ENCODE data around the gene ARHGEF7. TPM values are rescaled to one million over a fixed set of nuclear protein-coding genes. Genes with fewer than 3 reads are reported as not detected.
A peak's percentile ranks its signal among the peaks of the same experiment; 100 is the strongest.
"Not testable (repeated sequence)": the region's sequence is repeated elsewhere in the genome, so short reads cannot be mapped to it uniquely, and the experiment has no call there.

ARHGEF7 gene
- total RNA-seq, 1 donor from 2014 or later: 73.7 TPM

DNA sequence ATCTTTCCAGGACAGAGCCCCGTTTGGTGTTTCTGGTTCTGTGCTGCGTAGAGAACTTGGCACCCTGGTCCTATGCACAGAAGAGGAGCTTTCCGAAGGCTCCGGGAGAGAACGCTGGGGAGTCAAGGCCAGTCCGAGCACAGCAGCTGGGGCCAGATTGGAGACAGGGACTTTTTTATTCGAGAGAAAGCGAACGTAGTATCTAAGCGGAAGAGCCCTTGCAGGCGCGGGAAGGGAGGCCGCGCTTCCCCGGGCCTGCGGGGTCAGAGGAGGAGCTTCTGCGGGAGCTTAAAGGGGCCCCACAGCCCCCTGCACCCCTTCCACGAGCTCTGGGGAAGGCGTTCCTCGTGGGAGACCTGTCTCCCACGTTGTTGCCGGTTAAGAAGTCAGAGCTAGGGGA lies 48.6 kb upstream of the ARHGEF7 start:
- Mint-ChIP-seq H3K27ac (ENCODE audit: unreplicated experiment) (no peak overlapping the region), H3K36me3 (ENCODE audit: low read depth, unreplicated experiment) (no peaks in the 10 kb centered on the region), H3K9me3 (ENCODE audit: unreplicated experiment) (peaks cover 13% of the 10 kb centered on the region), H3K27me3 (ENCODE audit: low read depth, unreplicated experiment) (peaks cover 26% of the 10 kb centered on the region), H3K4me3 (ENCODE audit: unreplicated experiment) (peak overlapping the region; percentile 45), H3K4me1 (ENCODE audit: low read depth, unreplicated experiment) (peaks cover 3% of the 10 kb centered on the region)
- peaks cover 4% of the 10 kb centered on the region for H3K4me1 ChIP-seq (ENCODE audit: insufficient read depth, low read length)
- H3K4me2 ChIP-seq (ENCODE audit: low read length): peak overlapping the region; percentile 95
- no peak overlapping the region for H3K9ac ChIP-seq (ENCODE audit: low read length)
- no peak for TF ChIP-seq EZH2 (IDR thresholded peaks at IDR 0.05; ENCODE audit: insufficient read depth, low read length)
- TF ChIP-seq, protein P1, sequence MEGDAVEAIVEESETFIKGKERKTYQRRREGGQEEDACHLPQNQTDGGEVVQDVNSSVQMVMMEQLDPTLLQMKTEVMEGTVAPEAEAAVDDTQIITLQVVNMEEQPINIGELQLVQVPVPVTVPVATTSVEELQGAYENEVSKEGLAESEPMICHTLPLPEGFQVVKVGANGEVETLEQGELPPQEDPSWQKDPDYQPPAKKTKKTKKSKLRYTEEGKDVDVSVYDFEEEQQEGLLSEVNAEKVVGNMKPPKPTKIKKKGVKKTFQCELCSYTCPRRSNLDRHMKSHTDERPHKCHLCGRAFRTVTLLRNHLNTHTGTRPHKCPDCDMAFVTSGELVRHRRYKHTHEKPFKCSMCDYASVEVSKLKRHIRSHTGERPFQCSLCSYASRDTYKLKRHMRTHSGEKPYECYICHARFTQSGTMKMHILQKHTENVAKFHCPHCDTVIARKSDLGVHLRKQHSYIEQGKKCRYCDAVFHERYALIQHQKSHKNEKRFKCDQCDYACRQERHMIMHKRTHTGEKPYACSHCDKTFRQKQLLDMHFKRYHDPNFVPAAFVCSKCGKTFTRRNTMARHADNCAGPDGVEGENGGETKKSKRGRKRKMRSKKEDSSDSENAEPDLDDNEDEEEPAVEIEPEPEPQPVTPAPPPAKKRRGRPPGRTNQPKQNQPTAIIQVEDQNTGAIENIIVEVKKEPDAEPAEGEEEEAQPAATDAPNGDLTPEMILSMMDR (IDR thresholded peaks at IDR 0.05; ENCODE audit: insufficient read depth, low read depth, low read length): no peak
- no peaks in the 10 kb centered on the region for H4K20me1 ChIP-seq (ENCODE audit: insufficient read depth, low read length)
- H3K79me2 ChIP-seq (ENCODE audit: insufficient read depth, low read length): no peaks in the 10 kb centered on the region
- H2AFZ ChIP-seq (ENCODE audit: low read depth, low read length): peak overlapping the region; percentile 41
- peaks cover 11% of the 10 kb centered on the region for H3K27me3 ChIP-seq (ENCODE audit: insufficient read depth, low read length)
- no peak overlapping the region for H3K4me3 ChIP-seq (ENCODE audit: insufficient read depth, low read depth, low read length)
- no peak for FAIRE-seq
- no peak for DNase-seq (ENCODE audit: low read depth)
- H3K36me3 ChIP-seq (ENCODE audit: insufficient read depth, low read length): no peaks in the 10 kb centered on the region
- H3K27ac ChIP-seq (ENCODE audit: low read depth, low read length): no peak overlapping the region
- H3K9me3 ChIP-seq (ENCODE audit: insufficient read depth, low read depth, low read length): no peaks in the 10 kb centered on the region

DNA sequence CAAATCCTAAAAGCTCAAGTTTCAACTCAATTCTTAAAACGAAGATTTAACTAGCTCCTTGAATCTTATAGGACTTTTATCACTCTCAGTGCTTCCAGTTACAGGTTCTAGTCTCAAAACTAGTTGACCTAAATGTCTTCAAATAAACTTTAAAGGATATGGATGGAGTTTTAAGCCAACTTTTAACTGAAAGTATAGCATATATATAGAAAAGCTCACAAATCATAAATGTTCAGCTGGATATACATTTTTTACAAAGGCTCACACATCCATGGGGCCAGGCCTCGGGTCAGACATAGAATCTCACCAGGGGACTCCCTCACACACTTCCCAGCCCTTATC lies 47.1 kb upstream of the ARHGEF7 start:
- Histone ChIP-seq H3K27me3 (ENCODE audit: insufficient read depth, low read length) (peaks cover 11% of the 10 kb centered on the region), H3K9ac (ENCODE audit: low read length) (no peak overlapping the region), H3K27ac (ENCODE audit: low read depth, low read length) (no peak overlapping the region), H3K9me3 (ENCODE audit: insufficient read depth, low read depth, low read length) (no peaks in the 10 kb centered on the region), H3K79me2 (ENCODE audit: insufficient read depth, low read length) (no peaks in the 10 kb centered on the region), H3K4me3 (ENCODE audit: insufficient read depth, low read depth, low read length) (peak overlapping the region; percentile 55), H2AFZ (ENCODE audit: low read depth, low read length) (no peak overlapping the region), H4K20me1 (ENCODE audit: insufficient read depth, low read length) (no peaks in the 10 kb centered on the region), H3K4me2 (ENCODE audit: low read length) (peak overlapping the region; percentile 95), H3K36me3 (ENCODE audit: insufficient read depth, low read length) (no peaks in the 10 kb centered on the region), H3K4me1 (ENCODE audit: insufficient read depth, low read length) (peaks cover 4% of the 10 kb centered on the region)
- Mint-ChIP-seq H3K27ac (ENCODE audit: unreplicated experiment) (no peak overlapping the region), H3K4me1 (ENCODE audit: low read depth, unreplicated experiment) (peaks cover 3% of the 10 kb centered on the region), H3K27me3 (ENCODE audit: low read depth, unreplicated experiment) (peaks cover 26% of the 10 kb centered on the region), H3K36me3 (ENCODE audit: low read depth, unreplicated experiment) (peaks cover 3% of the 10 kb centered on the region), H3K9me3 (ENCODE audit: unreplicated experiment) (peaks cover 14% of the 10 kb centered on the region), H3K4me3 (ENCODE audit: unreplicated experiment) (peak overlapping the region; percentile 87)
- TF ChIP-seq, protein P1 (IDR thresholded peaks at IDR 0.05; ENCODE audit: insufficient read depth, low read depth, low read length): no peak
- TF ChIP-seq EZH2 (IDR thresholded peaks at IDR 0.05; ENCODE audit: insufficient read depth, low read length): no peak
- no peak for DNase-seq (ENCODE audit: low read depth)
- FAIRE-seq: no peak

DNA sequence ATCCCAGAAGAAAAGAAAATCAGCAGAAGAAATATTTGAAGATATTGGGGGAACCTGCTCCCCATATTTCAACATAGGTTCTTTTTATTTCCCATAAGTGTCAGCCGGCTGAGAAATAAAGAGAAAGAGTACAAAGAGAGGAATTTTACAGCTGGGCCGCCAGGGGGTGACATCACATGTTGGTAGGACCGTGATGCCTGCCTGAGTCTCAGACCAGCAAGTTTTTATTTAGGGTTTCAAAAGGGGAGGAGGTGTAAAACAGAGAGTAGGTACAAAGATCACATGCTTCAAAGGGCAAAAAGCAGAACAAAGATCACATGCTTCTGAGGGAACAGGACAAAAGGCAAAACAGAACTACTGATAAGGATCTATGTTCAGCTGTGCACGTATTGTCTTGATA lies 44.0 kb upstream of the ARHGEF7 start:
- H3K4me1 Mint-ChIP-seq (ENCODE audit: low read depth, unreplicated experiment); H3K27ac Mint-ChIP-seq (ENCODE audit: unreplicated experiment): not testable (repeated sequence)
- H3K27me3 Mint-ChIP-seq (ENCODE audit: low read depth, unreplicated experiment): peaks cover 13% of the 10 kb centered on the region

DNA sequence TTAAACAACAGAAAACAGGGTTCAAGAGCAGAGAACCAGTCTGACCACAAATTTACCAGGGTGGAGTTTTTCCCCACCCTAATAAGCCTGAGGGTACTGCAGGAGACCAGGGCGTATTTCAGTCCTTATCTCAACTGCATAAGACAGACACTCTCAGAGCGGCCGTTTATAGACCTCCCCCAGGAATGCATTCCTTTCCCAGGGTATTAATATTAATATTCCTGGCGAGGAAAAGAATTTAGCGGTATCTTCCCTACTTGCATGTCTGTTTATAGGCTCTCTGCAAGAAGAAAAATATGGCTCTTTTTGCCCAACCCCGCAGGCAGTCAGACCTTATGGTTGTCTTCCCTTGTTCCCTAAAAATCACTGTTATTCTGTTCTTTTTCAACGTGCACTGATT lies 43.6 kb upstream of the ARHGEF7 start:
- not testable (repeated sequence) for DNase-seq (ENCODE audit: low read depth); H3K27me3 Mint-ChIP-seq (ENCODE audit: low read depth, unreplicated experiment); H3K4me1 Mint-ChIP-seq (ENCODE audit: low read depth, unreplicated experiment); H2AFZ ChIP-seq (ENCODE audit: low read depth, low read length); H4K20me1 ChIP-seq (ENCODE audit: insufficient read depth, low read length); H3K9me3 ChIP-seq (ENCODE audit: insufficient read depth, low read depth, low read length); H3K4me2 ChIP-seq (ENCODE audit: low read length); H3K9ac ChIP-seq (ENCODE audit: low read length); FAIRE-seq; H3K79me2 ChIP-seq (ENCODE audit: insufficient read depth, low read length); H3K4me3 Mint-ChIP-seq (ENCODE audit: unreplicated experiment); H3K4me3 ChIP-seq (ENCODE audit: insufficient read depth, low read depth, low read length); H3K4me1 ChIP-seq (ENCODE audit: insufficient read depth, low read length); H3K27me3 ChIP-seq (ENCODE audit: insufficient read depth, low read length); H3K27ac ChIP-seq (ENCODE audit: low read depth, low read length); H3K36me3 Mint-ChIP-seq (ENCODE audit: low read depth, unreplicated experiment); H3K36me3 ChIP-seq (ENCODE audit: insufficient read depth, low read length); H3K27ac Mint-ChIP-seq (ENCODE audit: unreplicated experiment)
- peaks cover 29% of the 10 kb centered on the region for H3K9me3 Mint-ChIP-seq (ENCODE audit: unreplicated experiment)

More for the DNA sequence above, 44.0 kb upstream of the ARHGEF7 start:
- not testable (repeated sequence) for H3K9ac ChIP-seq (ENCODE audit: low read length); H3K36me3 ChIP-seq (ENCODE audit: insufficient read depth, low read length); H3K27me3 ChIP-seq (ENCODE audit: insufficient read depth, low read length); H3K36me3 Mint-ChIP-seq (ENCODE audit: low read depth, unreplicated experiment); H3K27ac ChIP-seq (ENCODE audit: low read depth, low read length); H3K4me2 ChIP-seq (ENCODE audit: low read length); FAIRE-seq; H3K9me3 ChIP-seq (ENCODE audit: insufficient read depth, low read depth, low read length); H4K20me1 ChIP-seq (ENCODE audit: insufficient read depth, low read length); H2AFZ ChIP-seq (ENCODE audit: low read depth, low read length); H3K4me1 ChIP-seq (ENCODE audit: insufficient read depth, low read length); H3K79me2 ChIP-seq (ENCODE audit: insufficient read depth, low read length); H3K4me3 ChIP-seq (ENCODE audit: insufficient read depth, low read depth, low read length); DNase-seq (ENCODE audit: low read depth); H3K4me3 Mint-ChIP-seq (ENCODE audit: unreplicated experiment)
- H3K9me3 Mint-ChIP-seq (ENCODE audit: unreplicated experiment): peaks cover 29% of the 10 kb centered on the region
